ENCODE measurements around the gene TMEM132C. TPM values are rescaled to one million over a fixed set of nuclear protein-coding genes. Genes with fewer than 3 reads are reported as not detected.

The TMEM132C gene
- total and polyA plus RNA-seq, 2 of the 4 experiments (the other 2 are of a cell fraction) = not detected

GRCh38 chr12:128752386-128752785 is 485.4 kb downstream of the TMEM132C start:
- TF ChIP-seq RFX5 (IDR thresholded peaks at IDR 0.05; ENCODE audit: low read depth, low read length) = no peak
- TF ChIP-seq CTCF (conservative IDR thresholded peaks at IDR 0.05; ENCODE audit: low read depth, low read length) = no peak
- no peak for TF ChIP-seq CEBPB (IDR thresholded peaks at IDR 0.05; ENCODE audit: low read depth, low read length)
- TF ChIP-seq CHD1 (IDR thresholded peaks at IDR 0.05; ENCODE audit: low read depth, low read length) = no peak
- no peak for TF ChIP-seq SMC3 (IDR thresholded peaks at IDR 0.05; ENCODE audit: low read depth, low read length)
- no peak for TF ChIP-seq RAD21 (IDR thresholded peaks at IDR 0.05; ENCODE audit: low read length)
- TF ChIP-seq BHLHE40 (IDR thresholded peaks at IDR 0.05; ENCODE audit: low read depth, low read length) = no peak
- no peak for TF ChIP-seq MAFK (IDR thresholded peaks at IDR 0.05; ENCODE audit: low read depth, low read length)
- TF ChIP-seq POLR2A (IDR thresholded peaks at IDR 0.05; ENCODE audit: low read depth, low read length) = no peak
- TF ChIP-seq ELK1 (IDR thresholded peaks at IDR 0.05; ENCODE audit: borderline replicate concordance, low read depth, low read length) = no peak
- TF ChIP-seq MAZ (IDR thresholded peaks at IDR 0.05; ENCODE audit: borderline replicate concordance, low read depth, low read length) = no peak
- no peak for TF ChIP-seq FOS (IDR thresholded peaks at IDR 0.05; ENCODE audit: low read depth, low read length)
- TF ChIP-seq MXI1 (IDR thresholded peaks at IDR 0.05; ENCODE audit: borderline replicate concordance, low read depth, low read length) = no peak
- no peak for TF ChIP-seq RCOR1 (IDR thresholded peaks at IDR 0.05; ENCODE audit: insufficient replicate concordance, low read length)
- TF ChIP-seq NFE2L2 (IDR thresholded peaks at IDR 0.05; ENCODE audit: low read depth, low read length) = no peak
- no peak for TF ChIP-seq USF2 (IDR thresholded peaks at IDR 0.05; ENCODE audit: low read depth, low read length)
- Histone ChIP-seq H3K4me2 (ENCODE audit: low read depth, low read length) (no peak overlapping the region), H3K4me3 (ENCODE audit: insufficient read depth, low read depth, low read length) (no peak overlapping the region), H3K27ac (ENCODE audit: insufficient read depth, low read length) (no peak overlapping the region), H3K36me3 (ENCODE audit: control insufficient read depth, insufficient read depth, low read length) (no peaks in the 10 kb centered on the region), H2AK9ac (replicated peaks; ENCODE audit: low read depth, low read length, poor library complexity) (no peak overlapping the region), H4K20me1 (ENCODE audit: insufficient read depth, low read length) (no peaks in the 10 kb centered on the region), H3K18ac (ENCODE audit: low read depth, low read length) (no peak overlapping the region), H2BK120ac (ENCODE audit: low read depth, low read length) (no peak overlapping the region), H2BK5ac (ENCODE audit: low read depth, low read length, poor library complexity, severe bottlenecking) (no peak overlapping the region), H4K5ac (ENCODE audit: low read depth, low read length) (no peak overlapping the region), H3K79me1 (ENCODE audit: low read depth in 1 of 2, low read length in 2 of 2) (no peaks in the 10 kb centered on the region), H3K23ac (ENCODE audit: low read depth, low read length) (no peak overlapping the region), H3K9ac (ENCODE audit: low read depth, low read length) (no peak overlapping the region), H3K9me1 (ENCODE audit: insufficient read depth, low read length) (no peaks in the 10 kb centered on the region), H2BK15ac (ENCODE audit: low read depth, low read length) (no peak overlapping the region), H3K56ac (ENCODE audit: extremely low read depth, insufficient read depth, low read length) (no peak overlapping the region), H2BK20ac (ENCODE audit: low read depth, low read length) (no peak overlapping the region), H3K27me3 (ENCODE audit: control insufficient read depth, insufficient read depth, low read length) (no peaks in the 10 kb centered on the region), H4K91ac (ENCODE audit: insufficient read depth, low read depth, low read length) (no peak overlapping the region), H3K4ac (ENCODE audit: low read depth, low read length) (no peak overlapping the region), H2AK5ac (ENCODE audit: low read depth, low read length) (no peak overlapping the region), H4K8ac (ENCODE audit: low read depth in 2 of 2, low read length in 2 of 2) (no peak overlapping the region), H3K14ac (replicated peaks; ENCODE audit: low read depth, low read length) (no peak overlapping the region), H3K9me3 (ENCODE audit: control insufficient read depth, insufficient read depth, low read length) (peaks cover 11% of the 10 kb centered on the region), H2AFZ (replicated peaks; ENCODE audit: low read length, poor library complexity) (no peak overlapping the region), H3K4me1 (ENCODE audit: control insufficient read depth, insufficient read depth, low read length) (no peaks in the 10 kb centered on the region)
- intact Hi-C loops (cut with micrococcal nuclease) (no loop called here), in situ Hi-C loops (cut with MboI; ENCODE audit: low sequenced_read_pairs) (no loop called here), dilution Hi-C loops (cut with HindIII; ENCODE audit: low sequenced_read_pairs, unreplicated experiment) (no loop called here)
- CTCF ChIA-PET = interaction anchor here (0.6 kb wide), 1 partner anchor 217 kb away, joined by 3 read pairs; no protein-coding TSS in a partner anchor
- 46% methylated on average over 4 of the region's 5 CpGs; no CpG with 5 or more reads in 1 of the 2 experiments for WGBS, 2 experiments (ENCODE audit: extremely low coverage in 2 of 2, insufficient read length in 1 of 2)
- no TSS peak for BruUV-seq (replicated peaks)
- DNase-seq (no peak), ATAC-seq (ENCODE audit: low read depth) (no peak)
- POLR2A ChIA-PET (ENCODE audit: unreplicated experiment) = no interaction called here

Data from IMR-90 (cell line).